Activated gamma-delta T cell (primary cell): ENCODE data around the gene ZNF837.
"Not testable (repeated sequence)": the region's sequence is repeated elsewhere in the genome, so short reads cannot be mapped to it uniquely, and the experiment has no call there.

Experiments
- DNase-seq: peaks from one replicate; lab custom pipeline; 2025; lab: John Stamatoyannopoulos, UW

Gene ZNF837

DNA sequence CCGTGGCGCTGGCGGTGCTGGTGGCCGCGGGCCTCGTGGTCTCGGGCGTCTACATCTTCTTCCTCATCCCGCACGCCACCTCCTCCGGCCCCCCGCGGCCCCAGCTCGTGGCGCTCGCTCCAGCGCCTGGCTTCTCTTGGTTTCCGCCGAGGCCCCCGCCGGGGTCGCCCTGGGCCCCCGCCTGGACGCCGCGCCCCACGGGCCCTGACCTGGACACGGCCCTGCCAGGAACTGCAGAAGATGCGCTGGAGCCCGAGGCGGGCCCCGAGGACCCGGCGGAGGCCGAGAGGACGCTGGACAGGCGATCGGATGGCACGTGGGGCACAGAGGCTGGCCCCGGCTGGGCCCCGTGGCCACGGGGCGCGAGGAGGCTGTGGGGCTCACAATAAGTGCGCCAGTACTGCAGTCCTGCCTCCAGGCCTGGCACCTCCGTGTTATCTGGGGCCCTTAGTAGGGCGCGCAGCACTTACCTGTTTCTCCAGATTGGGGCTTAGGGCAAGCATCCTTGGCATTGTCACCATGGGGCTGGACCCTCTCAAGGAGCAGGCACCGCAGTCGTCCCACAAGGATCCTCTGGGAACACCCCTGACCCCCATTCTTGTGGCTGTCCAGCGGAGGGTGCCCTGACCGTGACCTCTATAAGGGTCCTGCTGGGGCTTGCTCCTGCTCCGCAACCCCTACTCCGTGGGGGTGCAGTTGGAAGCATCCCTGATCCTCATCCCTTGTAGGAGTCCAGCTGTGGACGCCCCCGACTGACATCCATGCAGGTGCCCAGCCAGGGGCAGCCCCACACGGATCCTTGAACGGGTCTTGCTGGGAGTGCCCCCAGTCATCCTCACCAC lies 16.1 kb upstream of the ZNF837 start:
- no peak for DNase-seq

DNA sequence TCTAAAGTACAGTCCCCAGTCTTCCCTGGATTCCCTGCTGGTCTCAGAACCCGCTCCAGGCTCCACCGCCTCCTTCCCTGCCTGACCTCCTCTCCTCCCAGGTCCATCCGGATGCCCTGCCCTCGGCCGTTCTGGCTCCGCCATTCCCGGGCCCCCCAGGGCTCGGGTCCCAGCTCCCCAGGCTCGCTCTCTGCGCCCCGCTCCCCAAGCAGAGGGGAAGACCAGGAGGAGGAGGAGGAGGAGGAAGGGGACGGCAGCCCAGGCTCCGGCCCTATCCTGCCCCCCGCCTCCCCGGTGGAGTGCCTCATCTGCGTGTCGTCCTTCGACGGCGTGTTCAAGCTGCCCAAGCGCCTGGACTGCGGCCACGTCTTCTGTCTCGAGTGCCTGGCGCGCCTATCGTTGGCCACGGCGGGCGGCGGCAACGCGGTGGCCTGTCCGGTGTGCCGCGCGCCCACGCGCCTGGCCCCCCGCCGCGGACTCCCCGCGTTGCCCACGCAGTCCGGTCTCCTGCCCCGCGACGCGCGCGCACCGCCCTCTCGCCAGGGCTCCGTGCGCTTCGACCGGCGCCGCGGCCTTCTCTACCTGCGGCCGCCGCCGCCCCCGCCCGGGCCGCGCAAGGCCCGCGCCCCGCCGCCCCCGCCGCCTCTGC lies 15.3 kb upstream of the ZNF837 start:
- DNase-seq, result no peak

DNA sequence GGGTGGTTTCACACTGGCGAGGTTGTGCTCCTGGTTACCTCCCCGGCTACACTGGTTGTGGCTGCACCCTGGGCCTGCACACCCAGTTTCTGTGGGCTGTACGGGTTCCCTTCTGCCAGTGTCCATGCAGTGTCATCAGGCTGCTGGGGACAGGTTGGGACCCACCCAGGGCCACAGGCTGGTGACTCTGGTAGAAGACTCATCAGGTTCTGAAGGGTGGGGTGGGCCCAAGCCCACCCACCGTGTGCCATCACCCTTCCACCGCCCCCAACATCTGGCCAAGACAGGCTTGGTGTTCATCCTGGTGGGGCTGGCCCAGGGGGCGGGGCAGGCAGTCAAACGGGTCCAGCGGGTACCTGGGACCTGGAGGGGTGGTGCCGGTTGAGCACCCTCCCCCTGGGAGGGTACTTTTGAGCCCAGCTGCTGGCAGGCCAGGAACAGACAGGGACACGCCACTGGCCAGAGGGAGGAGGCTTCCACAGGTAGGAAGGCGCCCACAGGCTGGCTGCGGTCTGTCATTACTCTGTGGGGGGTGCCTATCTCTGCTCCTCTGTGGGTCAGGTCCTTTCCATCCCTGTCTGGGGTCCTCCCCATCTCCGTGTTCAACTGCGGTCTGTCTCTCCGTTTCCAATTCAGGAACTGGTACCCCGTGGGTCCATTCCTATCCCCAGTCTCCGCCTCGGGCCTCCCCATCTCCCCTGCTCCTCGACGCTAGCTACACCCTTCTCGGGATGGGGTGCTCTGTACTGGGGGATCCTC lies 14.6 kb upstream of the ZNF837 start, which contains the start of gene RNF225:
TSS of gene RNF225 (plus strand) at position 437 of the 759 bp plus-strand sequence. CDS start 434 bp downstream, outside the sequence.
- no peak for DNase-seq

DNA sequence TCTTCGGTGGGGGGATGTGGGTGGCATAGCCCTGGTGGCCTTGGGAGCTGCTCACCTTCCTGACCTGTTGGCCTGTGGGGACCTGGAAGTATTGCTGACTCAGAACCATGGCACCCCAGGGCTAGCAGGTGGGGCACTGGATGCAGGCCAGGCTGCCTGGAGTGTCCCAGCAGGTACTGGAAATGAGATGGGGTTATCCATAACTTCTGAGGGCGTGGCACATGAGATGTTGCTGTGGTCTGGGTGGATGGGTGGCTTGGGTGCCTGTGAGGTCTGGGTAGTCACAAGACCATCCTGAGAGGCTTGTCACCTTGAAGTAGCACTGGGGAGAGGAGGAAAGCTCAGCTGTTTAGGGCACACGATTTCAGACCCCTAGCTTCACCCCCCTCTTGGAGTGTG lies 14.0 kb upstream of the ZNF837 start:
- DNase-seq, result no peak

DNA sequence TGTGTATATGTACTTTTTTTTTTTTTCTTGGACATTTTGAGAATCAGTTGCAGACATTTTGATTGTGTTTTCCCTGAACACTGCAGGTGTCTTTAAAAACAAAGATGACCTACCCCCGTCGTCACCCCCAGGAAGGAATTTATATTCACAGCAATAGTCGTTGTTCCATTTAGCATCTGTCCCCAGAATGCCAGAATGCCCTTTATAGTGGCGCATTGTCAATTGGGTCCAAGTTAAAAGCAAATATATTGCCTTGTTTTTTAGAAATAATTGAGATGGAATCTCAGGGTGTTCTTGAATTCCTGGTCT lies 12.8 kb upstream of the ZNF837 start:
- DNase-seq, result no peak

DNA sequence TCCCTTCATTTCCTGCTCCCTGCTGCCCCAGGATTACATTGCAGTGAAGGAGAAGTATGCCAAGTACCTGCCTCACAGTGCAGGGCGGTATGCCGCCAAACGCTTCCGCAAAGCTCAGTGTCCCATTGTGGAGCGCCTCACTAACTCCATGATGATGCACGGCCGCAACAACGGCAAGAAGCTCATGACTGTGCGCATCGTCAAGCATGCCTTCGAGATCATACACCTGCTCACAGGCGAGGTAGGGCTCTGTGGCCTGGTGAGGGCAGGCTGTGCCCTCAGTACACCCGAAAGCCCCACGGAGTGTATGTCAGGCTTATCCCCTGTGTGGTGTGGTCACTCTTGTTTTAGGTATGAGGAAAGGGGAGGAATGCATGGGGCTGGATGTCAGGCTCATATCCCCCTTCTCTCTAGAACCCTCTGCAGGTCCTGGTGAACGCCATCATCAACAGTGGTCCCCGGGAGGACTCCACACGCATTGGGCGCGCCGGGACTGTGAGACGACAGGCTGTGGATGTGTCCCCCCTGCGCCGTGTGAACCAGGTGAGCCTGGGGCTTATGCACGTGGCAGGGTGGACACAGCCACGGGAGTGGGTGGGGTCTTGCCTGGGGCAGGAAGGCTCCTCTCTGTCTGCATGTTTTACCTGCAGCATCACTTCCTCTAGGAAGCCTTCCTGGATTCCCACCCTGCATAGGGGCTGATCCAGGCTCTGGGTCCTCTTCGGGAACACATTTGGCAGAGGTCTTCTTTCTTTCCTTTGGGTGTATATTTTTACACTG lies 12.3 kb upstream of the ZNF837 start:
- DNase-seq, result no peak

DNA sequence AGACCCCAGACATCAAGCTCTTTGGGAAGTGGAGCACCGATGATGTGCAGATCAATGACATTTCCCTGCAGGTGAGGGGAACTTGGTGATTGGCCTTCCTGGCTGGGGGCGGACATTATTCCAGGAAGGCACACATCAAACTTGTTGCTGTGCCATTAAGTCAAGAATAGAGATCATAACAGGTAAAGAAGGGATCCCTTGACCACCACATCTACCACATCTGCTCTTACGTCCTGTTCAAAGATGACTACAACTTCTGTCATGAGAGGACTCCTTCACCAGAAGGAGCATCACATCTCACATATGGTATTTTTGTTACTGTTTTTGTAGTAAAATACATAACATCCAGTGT lies 7.3 kb upstream of the ZNF837 start:
- DNase-seq, result no peak

DNA sequence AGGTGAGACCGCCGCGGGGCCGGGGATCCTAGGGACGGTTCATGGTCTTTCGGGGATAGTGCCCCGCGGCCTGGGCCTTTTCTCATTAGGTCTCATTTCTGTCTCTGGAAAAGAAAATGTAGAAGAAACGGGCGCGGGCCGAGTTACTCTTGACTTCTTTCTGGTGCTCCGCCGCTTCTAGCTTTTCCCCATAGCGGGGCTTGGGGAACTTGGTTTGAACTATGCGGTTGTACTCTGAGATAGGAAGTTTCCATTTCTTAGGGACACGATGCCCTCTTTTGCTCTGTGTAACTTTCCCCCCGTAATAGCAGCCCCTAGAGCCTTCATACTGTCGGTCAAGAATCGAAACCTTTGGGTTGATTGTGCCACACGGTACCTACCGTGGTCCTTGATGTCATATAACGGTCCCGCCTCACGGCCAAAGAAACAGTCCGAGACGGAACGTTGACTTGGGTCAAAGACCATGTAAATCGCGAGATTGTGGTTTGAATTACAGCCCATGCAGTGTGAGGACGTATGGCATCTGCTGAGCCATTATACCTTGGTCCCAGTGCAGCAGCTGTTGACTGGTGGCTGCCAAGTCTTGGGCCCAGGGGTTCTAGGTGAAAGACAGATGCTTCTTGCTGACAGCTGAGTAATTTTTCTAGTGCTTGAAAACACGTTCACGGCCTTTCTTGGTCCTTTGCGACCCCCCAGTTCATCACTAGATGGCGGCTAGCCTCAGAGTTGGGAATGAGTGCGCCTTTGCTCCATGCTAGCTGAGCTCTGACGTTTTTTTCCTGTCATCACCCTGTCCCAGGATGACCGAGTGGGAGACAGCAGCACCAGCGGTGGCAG lies 6.7 kb upstream of the ZNF837 start:
- DNase-seq, result no peak

DNA sequence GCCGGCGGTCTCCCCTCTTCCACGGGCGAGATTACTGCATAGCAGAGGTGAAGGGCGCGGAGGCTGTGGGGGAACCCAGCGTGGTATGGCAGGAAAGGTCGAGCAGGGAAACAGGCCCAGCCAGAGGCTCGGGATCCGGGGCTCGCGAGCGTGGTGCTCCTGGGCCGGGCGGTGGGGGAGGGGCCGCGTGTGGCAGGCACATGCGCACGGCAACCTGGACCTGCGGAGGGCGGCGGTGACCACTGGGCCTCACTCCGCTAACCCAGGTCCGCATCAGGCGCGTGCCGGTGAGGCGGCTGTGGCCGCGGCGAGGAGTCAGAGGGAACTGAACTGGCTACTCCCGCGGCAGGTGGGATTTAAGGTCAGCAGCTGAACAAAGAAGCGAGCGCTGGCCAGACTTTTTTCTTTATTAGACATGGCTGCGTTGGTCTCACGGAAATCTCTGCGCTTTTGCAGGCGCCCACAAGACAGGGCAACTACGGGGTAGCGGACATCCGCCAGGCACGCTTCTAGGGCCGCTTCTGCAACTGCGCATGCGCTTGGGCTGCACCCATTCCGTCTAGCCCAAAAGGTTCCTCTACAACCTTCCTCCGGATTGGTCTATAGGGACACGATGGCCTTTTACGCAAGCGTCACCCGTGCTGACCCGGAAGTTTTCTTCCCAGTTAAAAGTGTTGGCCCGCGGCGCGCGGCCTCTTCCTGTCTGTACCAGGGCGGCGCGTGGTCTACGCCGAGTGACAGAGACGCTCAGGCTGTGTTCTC lies 5.9 kb upstream of the ZNF837 start, which contains the start of gene RPS5:
TSS of gene RPS5 (plus strand) at position 694 of the 762 bp plus-strand sequence. CDS start 869 bp downstream, outside the sequence.
- peak; percentile 84 for DNase-seq

DNA sequence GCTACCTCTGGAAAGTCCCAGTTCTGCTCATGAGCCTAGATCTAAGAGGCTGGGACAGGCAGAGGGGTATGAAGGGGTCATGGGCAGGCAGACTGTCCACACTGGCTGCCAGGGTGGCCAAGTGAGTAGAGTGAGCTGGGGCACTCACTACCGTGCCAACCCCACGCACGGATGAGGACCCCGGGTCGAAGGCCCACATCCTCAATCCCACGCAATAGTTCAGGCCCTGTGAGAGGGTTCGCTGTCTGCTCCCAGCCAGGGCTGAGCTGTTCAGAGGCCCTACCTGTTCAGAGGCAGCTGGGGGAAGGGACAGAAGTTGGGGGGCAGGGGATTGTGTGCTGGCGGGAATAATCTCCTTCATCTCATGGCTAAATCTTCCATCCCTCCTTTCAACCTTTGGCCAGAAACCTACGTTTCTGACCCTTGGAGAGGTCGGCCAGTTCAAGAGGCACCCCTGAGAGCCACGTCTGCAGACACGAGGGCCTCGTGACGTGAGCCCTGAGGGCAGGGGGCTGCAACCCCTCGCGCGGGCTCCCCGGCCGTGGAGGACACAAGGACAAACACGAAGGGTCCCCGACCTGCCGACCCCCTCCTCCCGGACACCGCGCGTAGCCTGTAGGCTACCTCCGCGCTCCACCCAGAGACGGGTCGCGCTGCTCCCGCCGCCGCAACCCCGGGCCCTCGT lies 5.2 kb upstream of the ZNF837 start:
- DNase-seq, result no peak

DNA sequence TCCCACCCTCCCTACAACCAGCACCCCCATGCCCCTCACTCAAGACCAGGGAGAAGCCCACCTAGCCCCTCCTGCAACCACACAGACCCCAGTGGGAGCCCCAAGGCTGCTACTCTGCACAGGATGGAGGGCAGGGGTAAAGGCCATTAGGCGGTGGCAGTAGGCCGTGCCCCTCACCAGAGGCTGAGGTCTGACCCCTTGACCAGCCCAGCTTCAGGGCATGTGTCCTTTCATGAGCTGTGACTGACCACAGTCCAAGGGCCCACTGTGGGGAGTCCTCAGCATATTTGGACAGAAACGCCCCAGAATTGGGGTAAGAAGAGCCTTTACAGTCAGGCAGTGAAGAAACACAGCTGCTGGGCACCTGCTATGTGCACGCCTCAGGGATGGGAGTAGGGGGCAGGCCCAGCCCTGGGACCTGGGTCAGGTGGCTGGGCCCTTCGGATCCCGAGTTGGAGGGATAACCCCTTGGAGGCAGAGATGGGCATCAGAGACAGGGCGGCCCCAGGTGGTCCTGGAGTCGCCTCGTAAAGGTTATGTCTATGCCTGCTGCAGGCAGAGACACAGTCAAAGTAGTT lies 4.6 kb upstream of the ZNF837 start:
- DNase-seq, result no peak

DNA sequence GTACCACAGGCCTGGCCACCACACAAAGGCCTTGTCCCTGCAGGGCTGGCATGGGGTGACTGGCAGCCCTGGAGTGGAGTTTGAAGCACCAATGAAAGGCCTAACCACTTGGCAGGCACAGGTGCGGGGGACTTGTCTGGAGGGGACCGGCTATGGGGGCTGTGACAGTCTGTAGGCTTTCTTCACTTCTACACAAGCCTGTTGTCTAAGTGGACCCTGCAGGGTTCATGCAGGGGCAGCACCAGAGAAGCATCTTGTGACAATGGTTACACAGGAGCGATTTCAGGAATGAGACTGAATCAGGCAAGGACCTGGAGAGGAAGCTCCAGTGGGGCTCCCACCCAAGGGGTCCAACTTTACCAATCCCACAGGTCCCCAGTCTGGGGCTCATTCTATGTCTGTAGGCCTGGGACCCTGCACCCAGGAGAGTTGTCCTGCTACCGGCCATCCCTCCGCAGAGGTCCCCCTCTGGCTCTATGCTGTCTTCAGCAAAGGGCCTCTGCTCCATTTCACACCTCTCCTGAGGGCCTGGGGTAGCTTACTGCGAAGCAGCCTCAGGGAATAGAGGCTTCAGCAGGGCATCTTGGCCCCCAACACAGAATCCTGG lies 2.3 kb upstream of the ZNF837 start:
- DNase-seq, result no peak

DNA sequence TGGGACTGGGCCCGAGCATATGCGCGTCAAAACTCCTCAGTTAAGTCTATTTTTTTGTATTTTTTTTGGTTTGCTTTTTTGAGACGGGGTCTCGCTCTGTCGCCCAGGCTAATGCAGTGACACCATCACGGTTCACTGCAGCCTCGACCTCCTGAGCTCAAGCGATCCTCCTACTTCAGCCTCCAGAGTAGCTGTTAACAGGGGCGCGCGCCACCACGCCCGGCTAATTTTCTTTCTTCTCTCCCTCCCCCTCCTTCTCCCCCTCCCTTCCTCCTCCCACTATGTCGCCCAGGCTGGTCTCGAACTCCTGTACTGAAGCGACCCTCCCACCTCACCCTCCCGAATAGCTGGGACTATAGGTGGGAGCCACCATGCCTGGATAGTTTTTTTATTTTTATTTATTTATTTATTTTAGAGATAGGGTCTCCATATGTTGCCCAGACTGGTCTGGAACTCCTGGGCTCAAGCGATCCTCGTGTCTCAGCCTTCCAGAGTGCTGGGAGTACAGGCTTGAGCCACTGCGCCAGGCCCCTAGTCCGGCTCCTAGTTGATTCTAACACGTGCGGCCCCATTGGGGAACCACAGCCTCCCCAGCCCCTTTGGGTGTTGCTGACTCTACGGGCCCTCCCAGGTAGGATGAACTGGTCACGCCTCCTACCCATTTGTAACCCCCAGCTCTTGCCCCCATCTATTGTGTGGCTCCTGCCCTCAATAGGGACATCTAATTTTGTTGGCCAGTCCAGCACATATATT lies 806 bp upstream of the ZNF837 start:
- no peak for DNase-seq

DNA sequence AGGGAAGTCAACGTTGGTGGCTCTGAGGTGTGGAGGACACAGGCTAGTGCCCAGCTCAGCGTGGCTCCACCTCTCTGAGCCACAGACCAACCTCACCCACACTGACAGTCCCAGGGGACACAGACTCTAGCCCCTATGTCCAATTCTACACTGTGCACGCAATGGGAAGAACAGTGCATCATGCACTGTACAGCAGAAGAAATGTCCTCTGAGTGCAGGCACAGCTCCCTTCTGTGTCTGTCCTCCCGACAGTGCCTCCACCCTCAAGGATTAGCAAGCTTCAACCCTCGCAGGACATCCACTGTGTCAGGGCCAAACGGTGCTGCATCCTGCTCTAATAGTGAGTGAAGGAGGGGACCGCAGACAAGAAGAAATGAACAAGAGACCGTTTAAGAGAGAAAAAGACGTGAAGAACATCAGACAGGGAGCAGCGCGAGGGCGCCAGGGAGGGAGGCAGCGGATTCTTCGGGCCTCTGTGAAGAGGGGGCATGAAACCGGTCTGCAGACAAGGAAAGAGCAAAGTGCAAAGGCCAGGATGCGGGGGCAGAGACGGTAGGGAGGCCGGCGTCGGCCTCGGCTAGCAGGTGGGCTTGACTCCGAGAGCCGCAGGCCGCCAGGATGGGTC lies 681 bp downstream of the ZNF837 start:
- no peak for DNase-seq

DNA sequence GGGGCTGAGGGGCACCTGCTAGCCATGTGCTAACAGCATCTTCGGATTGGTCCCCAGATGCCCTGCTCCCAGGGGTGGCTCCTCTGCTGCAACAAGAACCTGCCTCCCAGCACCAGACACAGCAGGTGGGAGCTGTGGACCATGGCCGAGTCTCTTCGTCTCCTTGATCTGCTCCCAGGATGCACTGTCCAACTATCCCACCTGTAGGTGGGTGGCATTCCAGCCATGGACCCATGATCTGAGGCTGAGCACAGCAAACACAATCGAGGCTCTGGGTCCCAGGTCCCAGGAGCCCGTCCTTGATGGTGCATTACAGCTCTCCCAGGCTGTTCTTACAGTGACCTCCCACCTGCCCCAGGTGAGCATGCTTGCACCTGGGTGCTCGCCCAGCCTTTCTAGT lies 1.6 kb downstream of the ZNF837 start:
- DNase-seq, result no peak

DNA sequence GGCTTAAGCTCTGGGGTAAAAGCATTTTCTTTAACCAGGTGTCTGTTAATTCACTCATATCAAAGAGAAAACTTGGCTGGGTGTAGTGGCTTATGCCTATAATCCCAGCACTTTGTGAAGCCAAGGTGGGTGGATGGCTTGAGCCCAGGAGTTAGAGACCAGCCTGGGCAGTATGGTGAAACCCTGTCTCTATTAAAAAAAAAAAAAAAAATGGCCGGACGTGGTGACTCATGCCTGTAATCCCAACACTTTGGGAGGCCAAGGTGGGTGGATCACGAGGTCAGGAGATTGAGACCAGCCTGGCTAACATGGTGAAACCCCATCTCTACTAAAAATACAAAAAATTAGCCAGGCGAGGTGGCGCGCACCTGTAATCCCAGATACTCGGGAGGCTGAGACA lies 4.1 kb downstream of the ZNF837 start:
- DNase-seq, result not testable (repeated sequence)

DNA sequence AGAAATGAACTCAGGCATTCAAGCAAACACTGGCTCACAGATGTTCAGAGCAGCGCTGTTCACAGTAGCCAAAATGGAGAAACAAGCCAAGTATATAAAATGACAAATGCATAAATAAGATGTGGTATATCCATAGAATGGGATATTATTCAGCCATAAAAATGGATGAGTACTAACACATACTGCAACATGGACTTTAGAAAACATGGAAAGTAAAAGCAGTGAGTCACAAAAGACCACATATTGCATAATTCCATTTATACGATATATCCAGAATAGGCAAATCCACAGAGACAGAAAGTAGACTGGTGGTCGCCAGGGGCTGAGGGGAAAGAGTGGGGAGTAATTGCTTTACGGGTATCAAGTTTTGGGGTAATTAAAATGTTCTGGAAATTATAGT lies 6.6 kb downstream of the ZNF837 start:
- DNase-seq, result no peak
